Measurements from ENCODE around the gene NFKBIE. TPM values are rescaled to one million over a fixed set of nuclear protein-coding genes. Genes with fewer than 3 reads are reported as not detected.

NFKBIE gene
- total RNA-seq, 1 donor from 2014 or later, result 46.3 TPM

DNA sequence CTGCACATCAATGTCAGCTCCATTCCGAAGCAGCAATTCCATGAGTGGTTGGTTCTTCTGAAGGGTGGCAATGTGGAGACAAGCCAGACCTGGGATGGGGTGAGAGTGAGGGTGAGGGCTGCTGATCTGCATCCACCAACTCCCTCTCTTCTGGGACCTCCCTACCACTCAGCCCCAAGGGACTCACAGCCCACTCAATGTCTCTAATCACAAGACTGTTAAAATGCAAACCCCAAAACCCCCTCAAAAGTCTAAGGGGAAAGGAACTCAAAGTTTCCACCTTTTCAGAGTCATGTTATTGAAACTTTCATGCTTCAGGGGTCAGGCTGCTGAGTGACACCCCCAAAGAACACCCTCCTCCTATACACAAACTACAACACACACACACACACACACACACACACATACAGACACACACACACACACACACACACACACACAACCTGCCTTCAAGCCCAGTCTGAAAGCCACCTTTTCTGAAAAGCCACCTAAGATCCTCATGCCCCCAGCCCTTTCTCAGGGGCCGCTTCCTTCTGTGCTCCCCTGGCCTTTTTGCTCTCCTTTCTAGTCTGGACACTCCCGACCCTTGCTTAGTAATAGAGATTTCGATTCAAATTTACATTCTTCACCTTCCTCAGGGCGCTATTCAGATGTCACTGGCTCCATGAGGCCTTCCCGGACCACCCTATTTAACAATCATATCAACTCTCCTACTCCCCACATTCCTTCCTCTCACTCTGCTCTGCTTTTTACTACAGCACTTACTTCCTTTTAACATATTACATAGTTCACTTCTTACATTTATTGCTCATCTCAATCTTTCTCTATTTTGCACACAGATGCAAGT lies 4.7 kb downstream of the NFKBIE start:
- Histone ChIP-seq H3K4me3 (ENCODE audit: low read depth, low read length) (no peak overlapping the region), H3K36me3 (ENCODE audit: control insufficient read depth, insufficient read depth, low read length) (no peaks in the 10 kb centered on the region), H3K27me3 (ENCODE audit: control insufficient read depth, insufficient read depth, low read length) (no peaks in the 10 kb centered on the region)
- DNase-seq (ENCODE audit: low read depth), result no peak
- TF ChIP-seq, protein P1, sequence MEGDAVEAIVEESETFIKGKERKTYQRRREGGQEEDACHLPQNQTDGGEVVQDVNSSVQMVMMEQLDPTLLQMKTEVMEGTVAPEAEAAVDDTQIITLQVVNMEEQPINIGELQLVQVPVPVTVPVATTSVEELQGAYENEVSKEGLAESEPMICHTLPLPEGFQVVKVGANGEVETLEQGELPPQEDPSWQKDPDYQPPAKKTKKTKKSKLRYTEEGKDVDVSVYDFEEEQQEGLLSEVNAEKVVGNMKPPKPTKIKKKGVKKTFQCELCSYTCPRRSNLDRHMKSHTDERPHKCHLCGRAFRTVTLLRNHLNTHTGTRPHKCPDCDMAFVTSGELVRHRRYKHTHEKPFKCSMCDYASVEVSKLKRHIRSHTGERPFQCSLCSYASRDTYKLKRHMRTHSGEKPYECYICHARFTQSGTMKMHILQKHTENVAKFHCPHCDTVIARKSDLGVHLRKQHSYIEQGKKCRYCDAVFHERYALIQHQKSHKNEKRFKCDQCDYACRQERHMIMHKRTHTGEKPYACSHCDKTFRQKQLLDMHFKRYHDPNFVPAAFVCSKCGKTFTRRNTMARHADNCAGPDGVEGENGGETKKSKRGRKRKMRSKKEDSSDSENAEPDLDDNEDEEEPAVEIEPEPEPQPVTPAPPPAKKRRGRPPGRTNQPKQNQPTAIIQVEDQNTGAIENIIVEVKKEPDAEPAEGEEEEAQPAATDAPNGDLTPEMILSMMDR (IDR thresholded peaks at IDR 0.05; ENCODE audit: insufficient read depth, low read length, poor library complexity, severe bottlenecking), result no peak

DNA sequence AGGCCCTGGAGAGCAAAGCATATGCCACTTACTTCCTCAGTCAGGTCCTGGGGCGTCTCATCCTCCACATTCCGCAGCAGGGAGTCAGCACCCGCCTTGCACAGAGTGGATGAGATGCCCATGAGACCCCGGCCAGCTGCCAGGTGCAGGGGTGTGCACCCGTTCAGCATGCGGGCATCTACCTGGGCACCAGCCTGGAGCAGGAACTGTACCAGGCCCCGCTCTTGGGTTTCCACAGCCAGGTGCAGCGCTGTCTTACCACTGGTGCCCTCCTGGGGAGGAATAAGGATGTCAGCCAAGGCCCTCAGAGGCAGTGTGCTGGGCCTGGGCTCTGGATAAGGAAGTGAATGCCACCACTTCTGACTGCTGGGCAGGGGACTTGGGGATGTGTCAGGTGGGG lies 5.3 kb downstream of the NFKBIE start:
- DNase-seq (ENCODE audit: low read depth), result no peak
- peaks cover 1% of the 10 kb centered on the region for H3K36me3 ChIP-seq (ENCODE audit: control insufficient read depth, insufficient read depth, low read length)
- H3K27me3 ChIP-seq (ENCODE audit: control insufficient read depth, insufficient read depth, low read length), result no peaks in the 10 kb centered on the region
- TF ChIP-seq, protein P1 (IDR thresholded peaks at IDR 0.05; ENCODE audit: insufficient read depth, low read length, poor library complexity, severe bottlenecking), result no peak
- H3K4me3 ChIP-seq (ENCODE audit: low read depth, low read length), result no peak overlapping the region

DNA sequence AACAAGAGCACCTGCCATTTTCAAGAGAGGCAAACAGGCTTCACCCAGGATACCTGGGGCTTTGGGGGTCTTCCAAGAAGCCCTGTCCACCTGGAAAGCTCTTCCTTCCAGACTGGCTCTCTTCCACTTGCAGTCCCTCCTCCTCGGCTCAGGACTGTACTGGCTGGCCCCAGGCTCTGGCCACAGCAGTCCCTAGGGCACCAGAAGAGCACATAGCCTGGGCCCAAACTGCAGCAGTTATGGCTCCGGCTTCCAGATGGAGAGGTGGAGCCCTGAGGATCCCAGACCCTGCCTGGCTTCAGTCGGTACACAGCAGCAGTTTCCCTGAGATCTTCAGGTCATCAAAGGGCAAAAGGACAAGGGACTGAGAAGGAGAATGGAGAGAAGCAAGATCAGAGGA lies 6.4 kb downstream of the NFKBIE start:
- Histone ChIP-seq H3K27me3 (ENCODE audit: control insufficient read depth, insufficient read depth, low read length) (no peaks in the 10 kb centered on the region), H3K36me3 (ENCODE audit: control insufficient read depth, insufficient read depth, low read length) (peaks cover 6% of the 10 kb centered on the region), H3K4me3 (ENCODE audit: low read depth, low read length) (no peak overlapping the region)
- DNase-seq (ENCODE audit: low read depth), result no peak
- TF ChIP-seq, protein P1 (IDR thresholded peaks at IDR 0.05; ENCODE audit: insufficient read depth, low read length, poor library complexity, severe bottlenecking), result no peak

DNA sequence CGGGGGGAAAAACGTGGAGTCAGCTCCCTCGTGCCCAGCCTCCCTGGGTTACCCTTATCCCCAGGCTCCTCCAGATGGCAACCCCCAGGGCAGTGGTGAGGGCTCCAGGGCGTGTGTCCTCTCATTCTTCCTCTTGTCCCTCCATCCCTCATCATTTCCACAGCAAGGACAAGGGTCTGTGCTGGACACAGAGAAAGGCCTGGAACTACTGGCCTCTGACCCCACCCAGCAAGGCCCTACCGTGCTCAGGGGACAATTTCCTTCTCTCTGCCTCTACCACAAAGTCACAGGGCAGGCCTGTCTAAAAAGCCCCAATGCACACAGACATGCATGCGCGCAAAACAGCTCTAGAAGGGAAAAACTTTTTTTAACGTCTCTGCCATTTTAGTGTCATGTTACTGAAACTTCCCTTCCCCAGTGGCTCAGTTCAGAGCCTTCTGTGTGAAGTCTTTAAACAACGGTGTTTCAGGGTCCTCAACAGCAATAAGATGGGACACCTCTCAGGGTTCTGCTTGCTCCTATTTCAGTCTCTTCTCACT lies 7.0 kb downstream of the NFKBIE start:
- TF ChIP-seq, protein P1 (IDR thresholded peaks at IDR 0.05; ENCODE audit: insufficient read depth, low read length, poor library complexity, severe bottlenecking), result no peak
- no peaks in the 10 kb centered on the region for H3K27me3 ChIP-seq (ENCODE audit: control insufficient read depth, insufficient read depth, low read length)
- H3K4me3 ChIP-seq (ENCODE audit: low read depth, low read length), result no peak overlapping the region
- no peak for DNase-seq (ENCODE audit: low read depth)
- H3K36me3 ChIP-seq (ENCODE audit: control insufficient read depth, insufficient read depth, low read length), result peaks cover 6% of the 10 kb centered on the region

DNA sequence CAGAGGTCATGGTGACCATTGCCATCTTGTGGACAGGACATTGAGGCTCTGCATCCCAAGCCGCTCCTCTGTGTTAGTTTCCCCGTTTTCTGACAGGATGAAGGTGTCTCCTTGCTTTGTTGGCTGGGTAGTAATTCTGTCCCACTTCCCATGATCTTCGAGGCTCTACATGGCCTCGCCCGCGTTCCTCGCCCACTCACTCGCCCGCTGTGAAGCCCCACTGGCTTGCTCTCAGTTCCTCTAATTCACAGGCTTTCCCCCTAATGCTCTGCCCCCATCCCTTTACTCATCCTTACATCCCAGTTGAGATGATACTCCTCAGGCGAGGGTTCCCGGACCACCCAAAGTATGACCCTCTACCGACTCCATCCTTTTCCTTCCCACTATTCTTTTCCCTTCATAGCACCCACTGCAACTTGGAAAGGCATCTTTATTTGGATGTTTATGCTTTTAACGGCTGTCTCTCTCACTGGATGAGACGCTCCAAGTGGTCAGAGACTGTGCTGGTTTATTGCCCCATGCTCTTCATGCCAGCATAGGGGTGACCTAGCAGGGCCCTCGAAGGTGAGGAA lies 7.5 kb downstream of the NFKBIE start:
- no peak for DNase-seq (ENCODE audit: low read depth)
- no peaks in the 10 kb centered on the region for H3K27me3 ChIP-seq (ENCODE audit: control insufficient read depth, insufficient read depth, low read length)
- peak overlapping the region; percentile 75 for H3K4me3 ChIP-seq (ENCODE audit: low read depth, low read length)
- TF ChIP-seq, protein P1 (IDR thresholded peaks at IDR 0.05; ENCODE audit: insufficient read depth, low read length, poor library complexity, severe bottlenecking), result no peak
- H3K36me3 ChIP-seq (ENCODE audit: control insufficient read depth, insufficient read depth, low read length), result peaks cover 6% of the 10 kb centered on the region
